HL-60/S4 (cell line): ENCODE measurements around the gene BUB1B.

Experiments used
- in situ Hi-C: fragments of 300-500 bp; cut with MboI; formaldehyde crosslinking; loops from 2 replicates; pipeline ENCODE4 v1.14.3; 2022; ENCODE audit warnings: low sequenced_read_pairs

BUB1B gene

DNA sequence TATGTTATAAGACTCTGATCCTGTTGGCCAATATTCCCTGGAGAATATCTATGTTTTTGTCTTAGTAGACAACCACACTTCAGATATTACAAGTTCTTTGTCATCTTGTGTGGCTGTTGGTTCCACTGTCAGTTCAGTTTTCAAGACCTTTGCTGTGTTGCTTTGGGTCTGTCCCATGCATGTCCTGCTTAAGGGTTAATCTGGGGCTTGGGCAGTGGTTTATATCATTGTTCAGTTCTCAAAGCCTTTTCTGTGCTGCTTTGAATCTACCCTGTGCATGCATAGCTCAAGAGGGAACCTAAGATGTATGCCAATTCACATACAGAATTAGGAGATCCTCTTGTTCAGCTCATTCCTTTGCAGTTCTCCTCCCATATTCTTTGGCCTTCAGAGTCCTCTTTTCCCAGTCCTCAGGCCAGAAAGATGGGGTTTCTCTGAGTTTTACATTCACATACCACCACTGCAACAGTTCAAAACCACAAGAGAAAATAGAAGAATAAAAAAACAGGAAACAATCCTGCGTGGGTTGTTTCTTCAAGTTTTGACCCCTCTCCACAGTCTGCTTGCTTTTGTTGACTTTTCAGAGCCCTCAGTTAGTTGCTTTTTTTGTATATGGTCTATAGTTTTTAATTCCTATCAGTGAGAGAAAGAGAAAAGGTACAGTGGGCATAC lies 21.6 kb downstream of the BUB1B start:
- in situ Hi-C loops, result no loop called here

DNA sequence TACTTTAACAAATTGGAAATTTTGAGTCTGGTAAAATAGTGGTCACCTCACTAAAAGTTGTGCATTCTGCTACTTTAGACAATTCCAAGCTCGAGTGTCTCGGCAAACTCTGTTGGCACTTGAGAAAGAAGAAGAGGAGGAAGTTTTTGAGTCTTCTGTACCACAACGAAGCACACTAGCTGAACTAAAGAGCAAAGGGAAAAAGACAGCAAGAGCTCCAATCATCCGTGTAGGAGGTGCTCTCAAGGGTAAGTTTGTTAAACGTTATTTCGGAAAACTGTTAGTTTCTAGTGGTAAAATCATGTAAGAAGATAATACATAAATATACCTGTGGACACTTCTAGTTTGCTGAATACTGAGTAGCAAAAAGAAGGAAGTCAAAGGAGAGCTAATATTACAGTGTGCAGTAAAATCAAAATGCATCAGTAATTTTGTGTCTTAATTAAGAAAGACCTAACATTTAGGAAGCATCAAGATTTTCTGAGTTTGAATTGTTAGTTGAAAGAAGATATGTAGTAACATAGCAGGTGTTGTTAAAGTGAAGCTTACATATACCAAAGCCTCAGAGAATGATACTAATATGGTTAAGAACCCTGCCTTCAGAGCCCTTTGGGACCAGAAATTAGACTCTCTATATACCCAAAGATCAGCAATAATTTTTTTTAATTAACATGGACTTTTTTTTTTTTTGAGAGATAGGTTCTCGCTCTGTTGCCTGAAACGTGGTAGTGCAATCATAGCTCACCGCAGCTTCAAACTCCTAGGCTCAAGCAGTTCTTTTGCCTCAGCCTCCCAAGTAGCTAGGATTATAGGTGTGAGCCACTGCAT lies 23.0 kb downstream of the BUB1B start:
- in situ Hi-C loops, result no loop called here

DNA sequence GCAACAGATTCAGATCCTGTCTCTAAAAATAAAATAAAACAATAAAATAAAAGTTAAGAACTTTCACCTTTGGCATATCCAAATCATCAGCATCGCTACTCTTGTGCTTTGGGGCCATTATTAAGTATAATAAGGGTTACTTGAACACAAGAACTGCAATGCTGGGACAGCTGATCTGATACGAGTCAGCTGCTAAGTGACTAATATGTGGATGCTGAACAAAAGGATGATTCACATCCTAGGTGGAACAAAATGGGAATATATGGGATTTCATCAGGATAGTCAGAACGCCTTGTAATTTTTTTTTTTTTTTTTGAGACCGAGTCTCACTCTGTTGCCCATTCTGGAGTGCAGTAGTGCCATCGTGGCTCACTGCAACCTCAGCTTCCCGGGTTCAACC lies 29.7 kb downstream of the BUB1B start:
- in situ Hi-C loops, result loop anchor here (10.0 kb wide), 1 partner anchor 146 kb away; no protein-coding TSS in a partner anchor

DNA sequence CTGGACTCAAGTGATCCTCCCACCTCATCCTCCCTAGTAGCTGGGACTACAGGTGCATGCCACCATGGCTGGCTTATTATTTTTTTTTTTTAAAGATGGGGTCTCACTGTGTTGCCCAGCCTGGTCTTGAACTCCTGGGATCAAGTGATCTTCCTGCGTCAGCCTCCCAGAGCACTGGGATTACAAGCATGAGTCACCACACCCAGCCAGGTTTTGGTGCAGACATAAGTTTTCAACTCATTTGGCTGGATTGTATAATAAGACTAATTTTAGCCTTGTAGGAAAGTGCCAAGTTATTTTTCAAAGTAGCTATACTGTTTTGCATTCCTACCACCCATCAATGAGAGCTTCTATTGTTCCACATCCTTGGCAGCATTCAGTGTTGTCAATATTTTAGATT lies 32.1 kb downstream of the BUB1B start:
- in situ Hi-C loops, result loop anchor here (10.0 kb wide), 1 partner anchor 148 kb away; no protein-coding TSS in a partner anchor

DNA sequence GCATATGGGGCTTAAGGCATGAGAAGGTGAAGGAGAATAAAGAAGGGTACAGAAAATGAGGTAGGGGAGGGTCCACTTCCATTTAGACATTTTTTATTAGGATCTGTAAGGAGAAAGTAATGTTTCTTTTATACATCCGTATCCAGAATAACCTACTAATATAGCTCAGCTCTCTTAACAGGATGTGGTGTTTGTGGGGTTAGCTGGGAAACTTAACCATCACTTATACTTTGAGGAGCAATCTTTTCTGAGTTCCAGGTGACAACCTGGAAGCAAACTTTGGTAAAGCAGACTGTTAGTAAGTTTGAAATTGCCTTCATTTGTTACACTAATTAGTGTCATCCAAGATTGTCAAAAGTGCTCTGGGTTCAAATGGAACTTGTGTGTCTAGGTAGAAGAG lies 36.6 kb downstream of the BUB1B start:
- in situ Hi-C loops, result loop anchor here (10.0 kb wide), 1 partner anchor 153 kb away; no protein-coding TSS in a partner anchor

DNA sequence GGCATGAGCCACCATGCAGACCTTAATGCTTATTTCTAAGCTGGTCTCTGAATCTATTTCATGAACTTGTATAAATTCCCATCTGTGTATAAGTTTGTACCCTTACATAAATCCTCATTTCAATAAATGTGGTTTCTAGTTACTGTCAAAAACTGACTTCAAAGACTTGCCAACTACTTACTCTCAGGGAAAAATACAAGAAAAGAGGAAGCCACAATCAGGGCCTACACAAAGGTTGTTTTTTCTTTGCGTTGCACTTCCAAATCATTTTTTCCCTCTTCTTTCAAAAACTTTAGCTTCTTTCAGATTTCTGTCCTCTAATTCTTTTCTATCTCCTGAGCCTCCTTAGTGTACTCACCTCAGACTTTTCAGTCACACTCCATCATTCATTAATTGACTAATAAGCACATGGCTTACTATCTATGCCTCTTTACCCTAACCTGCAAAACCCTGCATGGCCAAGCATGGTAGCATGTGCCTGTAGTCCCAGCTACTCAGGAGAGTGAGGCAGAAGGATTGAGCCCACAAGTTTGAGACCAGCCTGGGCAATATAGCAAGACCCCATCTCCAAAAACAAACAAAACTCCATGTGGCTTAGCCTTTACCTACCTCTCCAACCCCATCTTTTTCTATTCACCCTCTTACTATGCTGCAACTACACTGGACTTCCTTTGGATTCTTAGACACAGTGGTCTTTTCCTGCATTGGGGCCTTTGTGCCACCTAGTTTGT lies 37.7 kb downstream of the BUB1B start:
- in situ Hi-C loops, result loop anchor here (10.0 kb wide), 1 partner anchor 154 kb away; no protein-coding TSS in a partner anchor

DNA sequence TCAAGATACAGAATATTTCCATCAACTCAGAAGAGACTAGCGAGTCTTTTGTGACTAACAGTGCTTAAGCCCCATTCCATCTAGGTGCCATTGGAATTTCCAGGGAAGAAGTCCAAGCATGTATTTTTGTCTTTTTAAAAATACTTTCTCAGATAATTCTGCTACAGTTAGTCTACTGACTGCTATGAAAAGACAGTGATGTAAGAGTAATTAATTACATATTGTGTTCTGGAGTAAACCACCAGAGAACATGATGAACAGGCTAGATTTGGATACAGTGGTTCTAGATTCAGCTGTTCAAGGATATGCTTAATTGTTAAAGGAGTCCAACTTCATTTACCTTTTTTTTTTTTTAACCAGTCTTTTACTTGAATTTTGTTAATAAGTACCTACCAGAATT lies 43.2 kb downstream of the BUB1B start:
- in situ Hi-C loops, result no loop called here

DNA sequence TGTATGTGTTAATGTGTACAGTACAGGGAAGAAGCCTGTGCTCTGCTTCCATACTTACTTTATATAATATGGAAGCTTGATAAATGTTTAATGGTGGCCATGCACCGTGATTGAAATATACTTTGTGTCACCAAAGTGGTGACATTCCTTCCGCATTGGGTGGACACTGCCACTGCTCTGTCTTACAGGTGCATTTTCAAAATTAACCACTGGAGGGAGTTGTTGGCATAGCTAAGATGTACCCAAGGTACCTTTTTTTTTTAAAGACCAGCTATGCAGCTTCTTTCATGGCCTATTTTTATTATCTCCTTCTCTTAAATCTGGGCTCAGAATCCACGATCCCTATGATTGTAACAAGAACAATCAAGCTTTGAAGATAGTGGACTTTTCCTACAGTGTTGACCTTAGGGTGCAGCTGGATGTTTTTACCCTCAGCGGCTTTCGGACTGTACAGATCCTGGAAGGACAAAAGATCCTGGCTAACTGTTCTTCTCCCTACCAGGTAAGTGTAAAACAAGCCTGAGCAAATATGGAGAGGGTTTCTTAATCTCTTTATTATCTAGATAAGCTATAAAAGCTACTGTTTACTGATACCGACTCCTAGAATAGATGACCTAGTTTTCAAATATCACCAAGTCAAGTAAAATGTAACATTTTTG lies 56.4 kb downstream of the BUB1B start:
- in situ Hi-C loops, result no loop called here

DNA sequence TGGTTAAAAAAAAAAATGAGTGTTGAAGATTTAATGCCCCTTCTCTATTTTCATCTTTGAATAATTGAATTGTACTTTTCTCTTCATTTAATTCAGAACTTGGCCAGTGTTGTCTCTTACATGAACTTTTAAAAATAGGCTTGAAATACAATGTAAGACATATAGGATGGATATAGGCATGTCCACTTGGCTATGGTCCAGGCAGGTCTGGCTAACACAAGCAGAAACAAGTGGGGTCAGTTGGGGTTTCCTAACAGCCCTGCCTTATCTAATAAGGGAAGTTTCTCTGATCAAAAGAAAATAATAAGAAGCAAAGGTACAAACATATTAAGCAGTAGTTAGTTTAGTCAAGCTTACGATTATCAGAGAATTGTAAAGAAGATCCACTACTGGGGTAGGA lies 58.9 kb downstream of the BUB1B start:
- in situ Hi-C loops, result no loop called here

DNA sequence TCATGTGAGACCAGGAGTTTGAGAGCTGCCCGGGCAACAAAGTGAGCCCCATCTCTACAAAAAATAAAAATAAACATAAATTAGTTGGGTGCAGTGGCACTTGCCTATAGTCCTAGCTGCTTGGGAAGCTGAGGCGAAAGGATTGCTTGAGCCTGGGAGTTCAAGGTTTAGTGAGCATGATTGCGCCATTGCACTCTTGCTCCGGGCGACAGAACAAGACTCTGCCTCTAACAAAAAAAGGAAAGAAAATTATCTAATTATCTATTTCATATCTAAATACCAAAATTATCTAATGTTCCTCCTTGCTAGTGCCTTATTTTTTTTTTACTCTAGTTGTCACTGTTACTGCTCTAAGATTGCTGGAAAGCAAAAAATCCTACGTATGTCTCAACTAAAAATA lies 61.3 kb downstream of the BUB1B start:
- in situ Hi-C loops, result no loop called here

DNA sequence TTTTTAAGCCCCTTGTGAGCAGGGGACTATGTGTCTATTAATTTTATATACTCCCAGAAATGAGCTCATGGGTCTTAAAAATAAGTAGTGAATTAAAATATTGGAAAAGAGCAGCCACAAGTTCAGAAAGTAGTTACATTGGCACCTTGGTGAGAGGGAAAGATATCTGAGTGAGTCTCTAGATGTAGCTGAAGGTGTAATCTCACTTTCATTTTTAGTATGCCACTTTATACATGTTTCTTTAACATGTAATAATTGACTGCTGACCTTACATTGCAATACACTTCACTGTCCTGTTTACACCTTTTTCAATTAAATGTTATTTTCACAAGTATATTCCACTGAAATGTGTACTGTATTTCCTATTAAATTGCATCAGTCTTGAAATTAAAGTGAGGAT lies 65.9 kb downstream of the BUB1B start:
- in situ Hi-C loops, result no loop called here

DNA sequence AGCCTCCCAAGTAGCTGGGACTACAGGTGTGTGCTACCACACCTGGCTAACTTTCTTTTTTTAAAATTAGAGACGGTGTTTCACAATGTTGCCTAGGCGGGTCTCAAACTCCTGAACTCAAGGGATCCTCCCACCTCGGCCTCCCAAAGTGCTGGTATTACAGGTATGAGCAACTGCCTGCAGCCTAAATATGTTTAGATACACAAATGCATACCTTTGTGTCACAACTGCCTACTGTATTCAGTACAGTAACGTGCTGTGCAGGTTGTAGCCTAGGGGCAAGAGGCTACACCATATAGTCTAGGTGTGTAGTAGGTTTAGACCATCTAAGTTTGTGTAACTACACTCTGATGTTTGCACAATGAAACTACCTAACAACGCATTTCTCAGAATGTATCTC lies 68.4 kb downstream of the BUB1B start:
- in situ Hi-C loops, result no loop called here

DNA sequence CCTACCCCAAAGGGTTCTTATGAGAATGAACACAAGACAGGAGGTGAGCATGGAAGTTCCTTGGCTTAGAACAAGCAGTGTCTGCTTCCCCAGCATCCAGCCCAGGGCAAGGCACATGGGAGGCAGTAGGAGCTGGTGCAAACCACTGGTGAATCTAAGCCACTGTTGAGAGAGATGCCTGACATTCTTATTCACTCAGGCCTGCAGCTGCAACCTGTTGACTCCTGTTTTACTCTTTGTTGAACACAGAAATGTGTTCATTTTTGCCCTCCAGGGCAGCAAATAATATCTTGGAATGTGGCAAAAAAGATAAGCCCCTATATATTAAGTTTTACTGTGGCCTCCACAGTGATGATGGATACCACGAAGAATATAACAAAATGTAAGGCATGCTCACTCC lies 69.1 kb downstream of the BUB1B start:
- in situ Hi-C loops, result no loop called here

DNA sequence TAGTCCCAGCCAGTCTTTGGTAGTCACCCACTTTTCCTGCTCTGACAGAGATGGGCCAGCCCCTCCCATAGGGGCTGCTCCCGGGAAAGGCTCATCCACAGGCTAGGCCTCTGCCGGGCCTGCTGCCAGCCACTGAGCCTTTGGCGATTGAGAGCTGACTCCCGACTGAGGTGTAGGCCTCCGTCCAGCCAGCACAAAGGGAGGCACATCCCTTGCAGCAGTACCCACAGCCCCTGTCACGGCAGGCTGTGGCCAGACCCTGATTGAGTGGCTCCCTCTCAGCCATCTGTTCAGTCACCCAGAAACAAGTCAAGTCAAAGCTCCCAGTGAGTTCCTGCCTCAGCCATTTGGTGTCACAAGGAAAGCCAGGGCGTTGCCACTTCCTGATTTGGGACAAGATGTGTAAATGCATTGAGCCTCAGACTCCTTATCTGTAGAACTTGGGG lies 71.8 kb downstream of the BUB1B start:
- in situ Hi-C loops, result no loop called here

DNA sequence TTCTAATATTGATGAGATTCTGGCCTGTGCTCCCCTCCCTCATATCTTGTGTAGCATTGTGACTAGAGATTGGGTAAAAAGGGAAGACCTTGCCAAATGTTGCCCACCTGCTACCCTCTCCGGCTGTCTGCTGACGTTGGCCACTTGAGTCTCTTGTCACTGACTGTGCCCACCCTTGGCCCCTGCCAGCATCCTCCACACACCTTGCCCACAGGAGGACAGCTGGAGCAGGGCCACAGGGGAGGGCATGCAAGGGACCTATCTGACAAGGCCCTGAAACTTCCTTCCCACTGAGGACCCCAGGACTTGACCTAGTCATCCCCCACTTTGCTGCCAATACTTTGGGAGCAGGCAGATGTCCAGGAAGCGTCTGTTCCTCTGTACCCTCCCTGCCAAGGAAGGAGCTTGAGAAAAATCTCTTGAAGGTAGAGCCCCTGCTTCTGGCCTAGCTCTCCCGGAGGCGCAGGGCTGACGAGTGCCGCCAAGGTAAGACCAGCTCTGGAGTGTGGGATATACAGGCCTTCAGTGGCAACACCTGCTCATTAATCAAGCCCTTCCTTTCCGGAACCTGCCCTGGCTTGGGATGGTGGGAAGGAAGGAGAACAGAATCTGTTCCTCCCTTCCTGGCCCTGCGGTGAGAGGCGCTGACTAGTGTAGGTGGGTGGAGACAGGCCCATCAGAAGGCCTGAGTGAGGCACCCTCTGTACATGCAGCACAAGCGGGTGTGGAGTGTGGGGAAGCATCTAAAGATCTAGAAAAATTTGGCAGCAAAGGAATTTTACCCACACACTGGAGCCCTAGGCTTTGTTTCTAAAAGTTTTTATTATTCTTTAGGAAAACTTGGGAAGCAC lies 73.1 kb downstream of the BUB1B start:
- in situ Hi-C loops, result no loop called here

DNA sequence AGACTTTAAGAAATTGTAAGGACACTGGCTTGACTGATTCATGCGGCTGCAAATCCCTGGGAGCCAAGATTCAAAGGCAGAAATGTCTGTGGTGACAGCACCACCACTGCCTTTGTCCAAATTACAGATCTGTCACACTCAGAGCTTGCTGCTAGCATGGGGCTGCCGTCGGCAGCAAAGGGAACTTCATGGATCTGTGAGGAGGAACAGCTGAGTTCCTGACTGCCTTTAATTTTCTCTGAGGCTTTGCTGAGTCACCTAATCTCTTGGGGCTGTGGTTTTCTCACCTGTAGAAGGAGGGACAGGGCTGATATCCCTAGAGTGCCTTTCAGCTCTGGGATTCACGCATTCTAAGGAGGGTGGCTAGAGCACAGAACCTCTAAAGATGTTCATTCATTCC lies 73.9 kb downstream of the BUB1B start:
- in situ Hi-C loops, result no loop called here

DNA sequence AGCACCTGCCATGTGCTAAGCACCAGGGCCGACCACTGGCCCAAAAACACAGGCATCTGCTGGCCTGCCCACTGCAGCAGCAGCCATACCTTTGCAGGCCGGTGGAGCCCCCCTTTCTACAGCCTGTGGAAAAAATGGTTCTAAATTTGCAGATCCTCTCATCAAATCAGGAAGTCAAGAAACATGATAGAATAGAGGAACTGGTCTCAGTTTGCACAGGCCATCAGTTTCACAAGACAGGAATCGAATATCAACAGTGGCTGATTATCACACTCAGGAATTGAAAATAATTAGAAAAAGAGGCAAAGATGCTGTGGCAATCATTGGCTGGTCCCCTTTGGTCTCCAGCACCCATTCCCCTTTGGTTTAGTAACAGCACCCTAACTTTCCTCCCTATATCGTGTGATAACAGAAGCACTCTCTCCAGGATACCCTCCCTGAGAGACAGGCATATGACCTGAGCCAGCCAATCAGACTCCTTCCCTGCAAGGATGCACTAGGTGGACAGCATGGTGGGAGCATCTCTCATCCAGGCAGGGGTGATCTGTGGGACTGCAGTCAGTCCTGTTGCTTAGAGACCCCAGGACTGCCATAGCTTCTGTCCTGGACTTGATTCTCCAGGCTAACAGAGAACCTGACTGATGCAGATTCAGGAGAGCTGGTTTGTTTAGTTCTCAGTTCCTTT lies 74.5 kb downstream of the BUB1B start:
- in situ Hi-C loops, result no loop called here

DNA sequence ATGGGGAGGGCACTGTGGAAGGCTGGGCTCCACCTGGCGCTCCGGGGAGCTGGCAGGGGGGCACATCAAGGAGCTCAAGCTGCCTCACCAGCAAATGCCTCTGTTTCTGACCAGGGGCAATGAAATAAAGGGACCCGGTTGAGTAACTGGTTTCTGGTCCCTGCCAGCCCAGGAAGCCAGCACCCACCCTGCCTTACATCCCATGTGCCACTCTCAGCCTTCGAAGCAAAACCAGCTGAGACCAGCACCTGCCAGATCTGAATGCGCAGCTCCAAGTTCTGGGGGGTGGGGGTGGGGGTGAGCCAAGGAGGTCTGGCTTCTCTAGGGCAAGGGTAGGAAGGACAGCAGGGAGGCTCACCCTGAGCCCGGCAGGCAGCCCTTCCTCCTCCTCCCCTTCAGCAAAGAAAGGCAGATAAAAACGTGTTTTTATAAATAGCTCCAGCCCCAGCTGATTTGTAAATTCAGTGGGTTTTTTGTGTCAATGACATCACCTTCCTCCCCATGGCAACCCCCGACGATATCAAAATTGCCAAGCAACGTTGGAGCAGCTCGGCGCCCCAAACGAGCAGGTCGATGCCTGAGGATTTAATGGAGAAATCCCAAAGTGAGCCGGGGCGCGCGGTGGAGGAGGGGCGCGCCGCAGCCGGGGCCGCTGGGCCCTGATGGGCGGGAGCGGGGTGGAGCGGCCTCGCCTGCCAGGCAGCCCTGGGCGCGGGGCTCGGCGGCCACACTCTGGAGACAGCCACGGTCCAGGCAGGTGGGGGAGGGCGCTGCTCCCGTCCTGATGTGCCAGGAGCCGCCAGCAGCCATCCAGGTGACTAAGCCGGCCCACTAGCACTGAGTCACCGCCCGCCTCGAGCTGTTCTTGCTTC lies 77.9 kb downstream of the BUB1B start, which contains the start of gene PAK6:
TSS of gene PAK6 (plus strand) at position 532 of the 872 bp plus-strand sequence. CDS start 25,723 bp downstream, outside the sequence.
- in situ Hi-C loops, result no loop called here

DNA sequence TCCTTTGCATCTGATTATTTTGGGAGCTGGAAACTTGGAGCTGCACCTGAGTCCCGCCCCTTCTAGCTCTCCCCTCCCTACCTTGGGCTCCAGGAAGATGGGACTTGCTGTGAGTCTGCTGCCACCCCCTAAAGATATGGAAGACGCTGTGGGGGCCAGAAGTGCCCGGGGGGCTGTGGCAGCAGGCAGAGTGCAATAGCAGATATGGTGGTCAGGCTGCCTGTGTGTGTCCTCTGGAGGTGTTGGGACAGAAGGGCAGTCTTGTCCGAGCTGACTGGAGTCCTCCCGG lies 78.5 kb downstream of the BUB1B start:
- in situ Hi-C loops, result no loop called here
